Body of pancreas (tissue), 4 donors: ENCODE measurements around the gene PRODH. TPM values are rescaled to one million over a fixed set of nuclear protein-coding genes. Genes with fewer than 3 reads are reported as not detected.
"Not testable (repeated sequence)": the region's sequence is repeated elsewhere in the genome, so short reads cannot be mapped to it uniquely, and the experiment has no call there.

Experiments used
- ATAC-seq: fragments of 150-250 bp; one replicate; pipeline ENCODE4 v1.9.1; 2016
- DNase-seq, 4 donors: peaks; one replicate each; pipeline ENCODE4 v3.0.0-alpha.2; 2019
- H3K27ac ChIP-seq, 4 donors: fragments of 200-600 bp; sonication (generic); 1 replicate in 3 of 4; 2 replicates in 1 of 4; pipeline versions ENCODE4 v1.5.1 to v1.6.1; 2016 to 2019; ENCODE audit warnings: mild to moderate bottlenecking in 1 of 4, mixed read lengths in 1 of 4, moderate library complexity in 1 of 4
- H3K27me3 ChIP-seq, 2 donors: fragments of 200-600 bp; sonication (generic); one replicate each; pipeline ENCODE4 v1.6.0; 2016; ENCODE audit warnings: mild to moderate bottlenecking in 1 of 2
- H3K36me3 ChIP-seq, 2 donors: fragments of 200-600 bp; sonication (generic); replicated peaks in 1 of 2; 2 replicates each; pipeline ENCODE4 v1.5.1; 2016; ENCODE audit warnings: low read depth in 2 of 2; ENCODE audit not compliant: insufficient read depth in 1 of 2
- H3K4me1 ChIP-seq: fragments of 200-600 bp; sonication (generic); one replicate; pipeline ENCODE4 v1.6.0; 2016
- H3K4me3 ChIP-seq, 2 donors: fragments of 200-600 bp; sonication (generic); 1 replicate in 1 of 2; 2 replicates in 1 of 2; pipeline ENCODE4 v1.5.1; 2016 to 2019
- H3K9me3 ChIP-seq, 3 donors: fragments of 200-600 bp; sonication (generic); 1 replicate in 2 of 3; 2 replicates in 1 of 3; pipeline ENCODE4 v1.5.1; 2016
- CTCF ChIP-seq, 7 experiments: fragments of 450-650 bp in 4 of 7; fragments of 200-600 bp in 3 of 7; sonication (generic) in 3 of 7; IDR thresholded peaks; one replicate each; pipeline ENCODE4 v1.5.1; 2016 to 2019; ENCODE audit warnings: antibody characterized with exemption in 7 of 7
- POLR2A ChIP-seq, 3 donors: fragments of 450-650 bp; IDR thresholded peaks; one replicate each; pipeline ENCODE4 v1.6.1; 2016; ENCODE audit warnings: antibody characterized with exemption in 3 of 3, mild to moderate bottlenecking in 2 of 3
- WGBS, 2 donors: methylation state at CpG; one replicate each; pipeline ENCODE4 v1.1.5; 2017; 5-methylcytosine and 5-hydroxymethylcytosine counted together
- intact Hi-C: fragments of 100-400 bp; cut with DNase I; formaldehyde crosslinking; loops from one replicate; pipeline ENCODE4 v1.15.1; 2023
- total RNA-seq, 2 donors: library from RNA; depleted of rRNA; stranded (reverse); fragments of >200 nt; gene quantifications; one replicate each; pipeline ENCODE4 v1.1.0, GENCODE V29; 2016

The PRODH gene
- total RNA-seq, 2 donors from 2014 or later: 1.0 to 11.5 TPM

DNA sequence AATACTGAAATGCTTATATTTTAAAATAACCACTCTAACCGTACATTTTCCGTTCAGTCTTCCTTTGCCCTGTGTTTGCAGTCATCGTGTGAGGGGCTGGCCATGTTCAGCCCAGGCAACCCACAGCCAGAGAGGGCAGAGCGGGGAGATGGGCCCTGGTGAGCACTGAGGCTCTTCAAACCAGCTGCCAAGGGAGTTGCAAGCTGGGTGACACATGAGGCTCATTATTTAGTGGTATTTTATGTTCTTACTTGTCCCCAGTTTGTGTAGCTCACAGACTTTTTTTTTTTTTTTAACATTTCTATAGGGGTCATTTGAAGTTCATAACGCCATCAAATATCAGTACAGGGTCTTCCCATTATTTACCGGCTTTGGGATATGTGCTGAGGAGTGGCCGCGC, 48.0 kb downstream of the PRODH start:
- WGBS, 2 donors: 40% methylated on average over 1 of the region's 8 CpGs; no CpG with 5 or more reads in 1 of the 2 donors

GRCh38 chr22:18884465-18884864, 51.6 kb downstream of the PRODH start:
- H3K27me3 ChIP-seq, H3K36me3 ChIP-seq, H3K27ac ChIP-seq, H3K9me3 ChIP-seq, H3K4me3 ChIP-seq, DNase-seq, ATAC-seq, H3K4me1 ChIP-seq, intact Hi-C loops: not testable (repeated sequence)
- 56 to 78% methylated on average over 1 to 4 of the region's 4 CpGs for WGBS, 2 donors

More for the DNA sequence above, 48.0 kb downstream of the PRODH start:
- DNase-seq (no peak), ATAC-seq (no peak)
- intact Hi-C loops: no loop called here
- no peak overlapping the region for H3K4me3 ChIP-seq
- no peak overlapping the region for H3K27ac ChIP-seq
- H3K36me3 ChIP-seq: no peaks in the 10 kb centered on the region
- TF ChIP-seq POLR2A (IDR thresholded peaks at IDR 0.05): no peak
- TF ChIP-seq CTCF (IDR thresholded peaks at IDR 0.05): no peak
- no peaks in the 10 kb centered on the region for H3K9me3 ChIP-seq
- no peaks in the 10 kb centered on the region for H3K4me1 ChIP-seq
- H3K27me3 ChIP-seq: no peaks in the 10 kb centered on the region

DNA sequence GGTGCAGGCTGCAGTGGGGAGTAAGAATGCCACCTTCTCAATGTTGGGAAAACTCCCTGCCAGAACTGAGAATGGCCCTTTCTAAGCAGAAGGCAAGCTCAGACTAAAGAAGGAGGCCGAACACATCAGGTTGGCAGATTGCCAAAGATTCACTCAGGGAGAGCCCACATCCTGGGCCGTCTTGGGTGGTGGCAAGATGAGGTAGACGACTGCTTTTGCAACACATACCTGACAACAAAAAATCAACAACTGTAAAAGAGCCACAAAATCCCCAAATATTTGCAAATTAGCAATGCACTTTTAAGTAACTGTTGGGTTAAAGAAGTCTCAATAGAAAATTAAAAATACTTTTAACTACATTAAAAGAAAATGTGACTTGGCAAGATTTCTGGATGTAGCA, 54.8 kb downstream of the PRODH start:
- ATAC-seq, H3K27ac ChIP-seq, intact Hi-C loops, H3K9me3 ChIP-seq, H3K27me3 ChIP-seq, H3K36me3 ChIP-seq, H3K4me3 ChIP-seq, H3K4me1 ChIP-seq: not testable (repeated sequence)
- WGBS, 2 donors: 44% methylated on average over 3 of the region's 3 CpGs; no CpG with 5 or more reads in 1 of the 2 donors
- peak in 2 of 4 donors; percentile 9 to 17 for DNase-seq

Other genes with a start within 250 kb of the PRODH start
- gene DGCR6, start 30.0 kb downstream of the PRODH start, total RNA-seq: 10 to 100 TPM in 1 of 2 donors, 1 to 10 TPM in 1; 6.7 to 10.5 TPM
- gene DGCR2, start 186.1 kb upstream of the PRODH start, total RNA-seq: 10 to 100 TPM; 43.8 to 89.3 TPM
- under 1 TPM in 1 of 2 donors, not detected in 1; 0.33 TPM for gene TSSK2, start 195.0 kb upstream of the PRODH start, total RNA-seq
- 1 to 10 TPM; 4.6 to 7.3 TPM for gene ESS2, start 208.4 kb upstream of the PRODH start, total RNA-seq
- not detected for gene GSC2, start 214.0 kb upstream of the PRODH start, total RNA-seq
- 10 to 100 TPM; 39.7 to 87.0 TPM for gene SLC25A1, start 242.4 kb upstream of the PRODH start, total RNA-seq